Memory B cell (primary cell): ENCODE measurements around the gene URGCP.

ENCODE experiments used
- ATAC-seq: fragments of 150-1000 bp; cut with Tn5 transposase; 2 replicates; pipeline ENCODE4 v1.10.0; 2021; ENCODE audit warnings: low read depth, mild to moderate bottlenecking, moderate library complexity
- DNase-seq, 2 donors: peaks; one replicate each; pipeline ENCODE4 v3.0.0; 2022; ENCODE audit warnings: low spot score in 2 of 2
- H3K27ac Mint-ChIP-seq: one replicate; pipeline ENCODE4 v1.8.0; 2022; ENCODE audit warnings: mild to moderate bottlenecking, moderate library complexity, mixed read lengths
- H3K27me3 Mint-ChIP-seq: one replicate; pipeline ENCODE4 v1.8.0; 2022; ENCODE audit warnings: mixed read lengths
- H3K36me3 Mint-ChIP-seq: one replicate; pipeline ENCODE4 v1.8.0; 2022; ENCODE audit warnings: mild to moderate bottlenecking, mixed read lengths
- H3K4me1 Mint-ChIP-seq: one replicate; pipeline ENCODE4 v1.8.0; 2022; ENCODE audit warnings: mixed read lengths
- H3K4me3 Mint-ChIP-seq: one replicate; pipeline ENCODE4 v1.8.0; 2022; ENCODE audit warnings: mild to moderate bottlenecking, moderate library complexity, mixed read lengths
- H3K9me3 Mint-ChIP-seq: one replicate; pipeline ENCODE4 v1.8.0; 2022; ENCODE audit warnings: mixed read lengths

The URGCP gene

GRCh38 chr7:43873300-43873699 lies 33.1 kb downstream of the URGCP start:
- no peaks in the 10 kb centered on the region for H3K9me3 Mint-ChIP-seq
- ATAC-seq (no peak), DNase-seq (no peak)
- H3K4me1 Mint-ChIP-seq: peaks cover 17% of the 10 kb centered on the region
- no peak overlapping the region for H3K27ac Mint-ChIP-seq
- H3K4me3 Mint-ChIP-seq: no peak overlapping the region
- peaks cover 11% of the 10 kb centered on the region for H3K36me3 Mint-ChIP-seq
- H3K27me3 Mint-ChIP-seq: no peaks in the 10 kb centered on the region

GRCh38 chr7:43872406-43873110 lies 33.8 kb downstream of the URGCP start:
- Mint-ChIP-seq H3K27me3 (no peaks in the 10 kb centered on the region), H3K4me3 (no peak overlapping the region), H3K4me1 (peaks cover 15% of the 10 kb centered on the region), H3K27ac (no peak overlapping the region), H3K9me3 (no peaks in the 10 kb centered on the region), H3K36me3 (peaks cover 5% of the 10 kb centered on the region)
- ATAC-seq (no peak), DNase-seq (no peak)

- ATAC-seq (no peak), DNase-seq (no peak)
- H3K27ac Mint-ChIP-seq: peak overlapping the region; percentile 15
- peaks cover 10% of the 10 kb centered on the region for H3K36me3 Mint-ChIP-seq
- H3K4me1 Mint-ChIP-seq: peaks cover 10% of the 10 kb centered on the region
- H3K27me3 Mint-ChIP-seq: no peaks in the 10 kb centered on the region
- no peaks in the 10 kb centered on the region for H3K9me3 Mint-ChIP-seq
- H3K4me3 Mint-ChIP-seq: no peak overlapping the region
Observed at GRCh38 chr7:43871064-43871463, 35.3 kb downstream of the URGCP start.

- Mint-ChIP-seq H3K36me3 (peaks cover 14% of the 10 kb centered on the region), H3K27ac (peak overlapping the region; percentile 85), H3K9me3 (no peaks in the 10 kb centered on the region), H3K4me1 (peaks cover 6% of the 10 kb centered on the region), H3K27me3 (no peaks in the 10 kb centered on the region), H3K4me3 (no peak overlapping the region)
- DNase-seq (no peak), ATAC-seq (no peak)
Observed at GRCh38 chr7:43870316-43870715, 36.1 kb downstream of the URGCP start.

GRCh38 chr7:43869867-43870240 lies 36.5 kb downstream of the URGCP start:
- H3K27ac Mint-ChIP-seq: peak overlapping the region; percentile 85
- H3K4me3 Mint-ChIP-seq: peak overlapping the region; percentile 91
- ATAC-seq: peak; percentile 10
- no peak for DNase-seq
- H3K9me3 Mint-ChIP-seq: no peaks in the 10 kb centered on the region
- H3K36me3 Mint-ChIP-seq: peaks cover 14% of the 10 kb centered on the region
- peaks cover 6% of the 10 kb centered on the region for H3K4me1 Mint-ChIP-seq
- no peaks in the 10 kb centered on the region for H3K27me3 Mint-ChIP-seq

- Mint-ChIP-seq H3K27me3 (no peaks in the 10 kb centered on the region), H3K27ac (peak within 1 kb of the TSS; percentile 85), H3K9me3 (no peaks in the 10 kb centered on the region), H3K4me3 (peak within 1 kb of the TSS; percentile 91), H3K4me1 (peaks cover 6% of the 10 kb centered on the region), H3K36me3 (peaks cover 14% of the 10 kb centered on the region)
- peak; percentile 90 to 91 for DNase-seq
- peak; percentile 95 for ATAC-seq
Observed at GRCh38 chr7:43869006-43869866, 37.2 kb downstream of the URGCP start, which contains the start of gene MRPS24. MRPS24 (minus strand) TSS chr7:43869517; CDS start chr7:43869495, 22 bp downstream.

GRCh38 chr7:43868681-43869005 lies 37.8 kb downstream of the URGCP start:
- Mint-ChIP-seq H3K27me3 (no peaks in the 10 kb centered on the region), H3K36me3 (peaks cover 14% of the 10 kb centered on the region), H3K4me1 (peaks cover 6% of the 10 kb centered on the region), H3K27ac (peak overlapping the region; percentile 85), H3K4me3 (peak overlapping the region; percentile 91), H3K9me3 (no peaks in the 10 kb centered on the region)
- ATAC-seq: no peak
- DNase-seq: no peak

- Mint-ChIP-seq H3K36me3 (peaks cover 14% of the 10 kb centered on the region), H3K9me3 (no peaks in the 10 kb centered on the region), H3K27ac (peak overlapping the region; percentile 85), H3K27me3 (no peaks in the 10 kb centered on the region), H3K4me1 (peaks cover 6% of the 10 kb centered on the region), H3K4me3 (peak overlapping the region; percentile 91)
- no peak for DNase-seq
- ATAC-seq: no peak
Observed at GRCh38 chr7:43868181-43868580, 38.2 kb downstream of the URGCP start.

GRCh38 chr7:43865277-43865676 lies 41.1 kb downstream of the URGCP start:
- DNase-seq (no peak), ATAC-seq (no peak)
- Mint-ChIP-seq H3K27me3 (no peaks in the 10 kb centered on the region), H3K4me3 (no peak overlapping the region), H3K36me3 (peaks cover 14% of the 10 kb centered on the region), H3K27ac (peak overlapping the region; percentile 4), H3K4me1 (peaks cover 6% of the 10 kb centered on the region), H3K9me3 (no peaks in the 10 kb centered on the region)

- no peaks in the 10 kb centered on the region for H3K27me3 Mint-ChIP-seq
- H3K36me3 Mint-ChIP-seq: peaks cover 14% of the 10 kb centered on the region
- H3K27ac Mint-ChIP-seq: no peak overlapping the region
- no peak overlapping the region for H3K4me3 Mint-ChIP-seq
- H3K9me3 Mint-ChIP-seq: peaks cover 2% of the 10 kb centered on the region
- H3K4me1 Mint-ChIP-seq: peaks cover 4% of the 10 kb centered on the region
- ATAC-seq (no peak), DNase-seq (no peak)
Observed at GRCh38 chr7:43864126-43864525, 42.3 kb downstream of the URGCP start.

- no peak overlapping the region for H3K27ac Mint-ChIP-seq
- H3K4me3 Mint-ChIP-seq: no peak overlapping the region
- H3K27me3 Mint-ChIP-seq: peaks cover 6% of the 10 kb centered on the region
- ATAC-seq (no peak), DNase-seq (no peak)
- H3K36me3 Mint-ChIP-seq: no peaks in the 10 kb centered on the region
- peaks cover 3% of the 10 kb centered on the region for H3K9me3 Mint-ChIP-seq
- H3K4me1 Mint-ChIP-seq: no peaks in the 10 kb centered on the region
Observed at GRCh38 chr7:43856996-43857395, 49.4 kb downstream of the URGCP start.

GRCh38 chr7:43856316-43856715 lies 50.1 kb downstream of the URGCP start:
- no peak for DNase-seq
- Mint-ChIP-seq H3K27me3 (peaks cover 6% of the 10 kb centered on the region), H3K4me1 (no peaks in the 10 kb centered on the region), H3K36me3 (no peaks in the 10 kb centered on the region), H3K4me3 (no peak overlapping the region), H3K27ac (no peak overlapping the region), H3K9me3 (peaks cover 3% of the 10 kb centered on the region)
- no peak for ATAC-seq

- Mint-ChIP-seq H3K9me3 (peaks cover 3% of the 10 kb centered on the region), H3K27ac (no peak overlapping the region), H3K36me3 (no peaks in the 10 kb centered on the region), H3K27me3 (peaks cover 6% of the 10 kb centered on the region), H3K4me3 (no peak overlapping the region), H3K4me1 (no peaks in the 10 kb centered on the region)
- DNase-seq: no peak
- ATAC-seq: no peak
Observed at GRCh38 chr7:43855176-43855575, 51.2 kb downstream of the URGCP start.

GRCh38 chr7:43851805-43852204 lies 54.6 kb downstream of the URGCP start:
- no peak overlapping the region for H3K27ac Mint-ChIP-seq
- ATAC-seq: no peak
- H3K36me3 Mint-ChIP-seq: no peaks in the 10 kb centered on the region
- peaks cover 1% of the 10 kb centered on the region for H3K9me3 Mint-ChIP-seq
- no peaks in the 10 kb centered on the region for H3K4me1 Mint-ChIP-seq
- H3K27me3 Mint-ChIP-seq: peaks cover 6% of the 10 kb centered on the region
- no peak overlapping the region for H3K4me3 Mint-ChIP-seq
- no peak for DNase-seq
